BLaER1 treated with 17β-estradiol and CSF1 and Interleukin-3, amounts not matched to agents 10 nM and 100 nM (cell line): ENCODE data around the gene ZCCHC24.
A peak's percentile ranks its signal among the peaks of the same experiment; 100 is the strongest.
"Not testable (repeated sequence)": the region's sequence is repeated elsewhere in the genome, so short reads cannot be mapped to it uniquely, and the experiment has no call there.

Experiments used
- H3K27ac ChIP-seq, 11 experiments: shearing (Covaris generic); formaldehyde crosslinking; 2 replicates each; pipeline ENCODE4 v1.8.1; 2022
- H3K27me3 ChIP-seq, 11 experiments: shearing (Covaris generic); formaldehyde crosslinking; 2 replicates each; pipeline ENCODE4 v1.8.1; 2022
- H3K36me3 ChIP-seq, 11 experiments: shearing (Covaris generic); formaldehyde crosslinking; 2 replicates each; pipeline ENCODE4 v1.8.1; 2022
- H3K4me1 ChIP-seq, 10 experiments: shearing (Covaris generic); formaldehyde crosslinking; 2 replicates each; pipeline ENCODE4 v1.8.1; 2022
- H3K4me2 ChIP-seq, 11 experiments: shearing (Covaris generic); formaldehyde crosslinking; 2 replicates each; pipeline ENCODE4 v1.8.1; 2022
- H3K4me3 ChIP-seq, 10 experiments: shearing (Covaris generic); formaldehyde crosslinking; 2 replicates each; pipeline ENCODE4 v1.8.1; 2022
- H3K9ac ChIP-seq, 11 experiments: shearing (Covaris generic); formaldehyde crosslinking; 2 replicates each; pipeline ENCODE4 v1.8.1; 2022
- H3K9me3 ChIP-seq, 11 experiments: shearing (Covaris generic); formaldehyde crosslinking; replicated peaks in 1 of 11; 2 replicates each; pipeline ENCODE4 v1.8.1; 2022
- H4K20me1 ChIP-seq, 11 experiments: shearing (Covaris generic); formaldehyde crosslinking; 2 replicates each; pipeline ENCODE4 v1.8.1; 2022
- Cebpa-rat ChIP-seq, 11 experiments: shearing (Covaris generic); IDR thresholded peaks; 2 replicates each; pipeline ENCODE4 v1.8.1; 2022

Gene ZCCHC24

GRCh38 chr10:79346012-79346340, 99.4 kb downstream of the ZCCHC24 start:
- H3K9me3 ChIP-seq: no peaks in the 10 kb centered on the region
- peaks cover 48 to 62% (median 56%) of the 10 kb centered on the region in 10 experiments for H3K4me1 ChIP-seq
- no peaks in the 10 kb centered on the region for H3K27me3 ChIP-seq
- H4K20me1 ChIP-seq: peaks cover 26 to 41% (median 30%) of the 10 kb centered on the region in 11 experiments; a peak in 21 of 22 replicates
- H3K4me3 ChIP-seq: no peak overlapping the region
- peaks cover 23 to 28% (median 26%) of the 10 kb centered on the region in 11 experiments for H3K36me3 ChIP-seq
- no peak for TF ChIP-seq Cebpa-rat (IDR thresholded peaks at IDR 0.05)
- peak overlapping the region in 4 of 11 experiments; percentile 11 to 100 (median 34); a peak in 4 of 22 replicates for H3K9ac ChIP-seq
- peak overlapping the region in 7 of 11 experiments; percentile 29 to 100 (median 79); a peak in 7 of 22 replicates for H3K4me2 ChIP-seq
- peak overlapping the region in 5 of 11 experiments; percentile 1 to 100 (median 44); a peak in 5 of 22 replicates for H3K27ac ChIP-seq

GRCh38 chr10:79345241-79346011, 100.0 kb downstream of the ZCCHC24 start:
- Histone ChIP-seq H3K9ac (peak overlapping the region in 5 of 11 experiments; percentile 3 to 100 (median 18); a peak in 5 of 22 replicates), H3K9me3 (no peaks in the 10 kb centered on the region), H3K27ac (peak overlapping the region in 6 of 11 experiments; percentile 0 to 100 (median 45); a peak in 8 of 22 replicates), H3K27me3 (no peaks in the 10 kb centered on the region), H3K4me3 (no peak overlapping the region), H3K36me3 (peaks cover 18 to 23% (median 21%) of the 10 kb centered on the region in 11 experiments), H3K4me1 (peaks cover 48 to 56% (median 52%) of the 10 kb centered on the region in 10 experiments), H4K20me1 (peaks cover 20 to 36% (median 24%) of the 10 kb centered on the region in 11 experiments; a peak in 21 of 22 replicates), H3K4me2 (peak overlapping the region; percentile 9 to 100 (median 40); a peak in 20 of 22 replicates)
- TF ChIP-seq Cebpa-rat (IDR thresholded peaks at IDR 0.05): 0 out of 22 replicates have a peak, but pooled peaks of 1 of the 11 experiments have one; percentile 16

GRCh38 chr10:79344502-79345195, 100.8 kb downstream of the ZCCHC24 start:
- peaks cover 41 to 48% (median 45%) of the 10 kb centered on the region in 10 experiments for H3K4me1 ChIP-seq
- 0 out of 22 replicates have a peak overlapping the region, but pooled peaks of 1 of the 11 experiments have one; percentile 3 for H3K9ac ChIP-seq
- no peak for TF ChIP-seq Cebpa-rat (IDR thresholded peaks at IDR 0.05)
- H4K20me1 ChIP-seq: peaks cover 12 to 28% (median 17%) of the 10 kb centered on the region in 11 experiments; a peak in 21 of 22 replicates
- no peaks in the 10 kb centered on the region for H3K9me3 ChIP-seq
- H3K27ac ChIP-seq: peak overlapping the region in 6 of 11 experiments; percentile 0 to 100 (median 45); a peak in 7 of 22 replicates
- no peak overlapping the region for H3K4me3 ChIP-seq
- H3K4me2 ChIP-seq: peak overlapping the region; percentile 10 to 100 (median 40); a peak in 20 of 22 replicates
- peaks cover 10 to 15% (median 13%) of the 10 kb centered on the region in 11 experiments for H3K36me3 ChIP-seq
- no peaks in the 10 kb centered on the region for H3K27me3 ChIP-seq

DNA sequence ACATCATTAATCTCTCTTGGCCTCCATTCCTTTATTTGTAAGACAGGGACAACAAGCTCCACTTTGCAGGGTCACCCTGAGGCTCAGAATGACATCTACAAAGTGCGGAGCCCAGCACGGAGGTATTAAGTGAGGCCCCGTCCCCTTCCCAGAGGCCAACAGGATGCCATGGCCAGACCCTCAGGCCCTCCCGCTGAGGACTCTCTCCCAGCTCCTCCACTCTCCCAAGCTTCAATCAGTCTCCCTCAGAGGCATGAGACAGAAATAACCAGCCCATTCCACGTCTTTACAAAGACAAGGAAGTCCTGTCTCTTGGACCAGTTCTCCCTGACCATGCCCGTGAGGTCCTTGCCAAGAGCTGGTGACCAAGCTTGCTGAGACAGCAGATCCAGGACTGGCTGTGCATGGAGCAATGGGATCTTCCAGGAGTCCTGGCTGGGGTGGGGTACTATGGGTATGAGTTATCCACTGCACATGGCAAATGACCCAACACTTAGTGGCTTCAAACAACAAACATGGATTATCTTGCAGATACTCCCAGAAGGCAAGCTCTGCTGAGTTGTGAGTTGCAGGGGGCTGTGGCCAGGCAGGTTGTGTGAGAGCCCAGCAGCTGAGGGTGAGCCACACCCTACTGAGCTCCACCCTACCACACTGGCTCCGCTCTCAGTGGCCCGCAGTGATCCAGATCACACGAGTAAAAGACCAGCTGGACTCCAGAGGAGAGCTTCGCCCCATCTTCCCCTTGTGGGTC, 102.4 kb downstream of the ZCCHC24 start:
- no peaks in the 10 kb centered on the region for H3K9me3 ChIP-seq
- no peaks in the 10 kb centered on the region for H3K27me3 ChIP-seq
- H4K20me1 ChIP-seq: peaks cover 0 to 11% (median under 1%) of the 10 kb centered on the region in 11 experiments; a peak in 9 of 22 replicates
- no peak overlapping the region for H3K9ac ChIP-seq
- H3K36me3 ChIP-seq: no peaks in the 10 kb centered on the region
- no peak overlapping the region for H3K4me3 ChIP-seq
- peaks cover 25 to 34% (median 28%) of the 10 kb centered on the region in 10 experiments for H3K4me1 ChIP-seq
- TF ChIP-seq Cebpa-rat (IDR thresholded peaks at IDR 0.05): no peak
- no peak overlapping the region for H3K27ac ChIP-seq
- peak overlapping the region in 2 of 11 experiments; percentile 29 to 50; a peak in 4 of 22 replicates for H3K4me2 ChIP-seq

DNA sequence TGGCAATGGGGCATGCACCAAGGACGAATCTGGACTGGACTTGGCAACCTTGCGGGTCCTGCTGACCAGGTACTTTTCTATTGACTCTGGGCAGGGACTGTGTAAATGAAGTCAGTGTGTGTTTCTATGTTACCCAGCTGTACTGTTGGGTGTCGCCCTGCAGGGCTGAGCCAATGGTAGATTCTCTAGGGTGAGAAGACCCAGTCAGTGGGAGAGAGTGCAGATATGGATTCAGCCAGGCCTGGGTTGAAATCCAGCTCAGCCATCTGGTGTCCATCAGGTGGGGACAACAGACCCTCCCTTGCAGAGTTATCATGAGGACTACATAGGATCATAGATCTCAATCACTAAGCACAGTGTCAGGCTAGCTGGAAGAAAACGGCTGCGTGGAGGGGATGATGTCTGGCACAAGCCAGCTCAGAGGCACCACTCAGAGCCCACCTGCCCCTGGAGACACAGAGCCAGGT, 103.1 kb downstream of the ZCCHC24 start:
- Histone ChIP-seq H3K27me3 (no peaks in the 10 kb centered on the region), H4K20me1 (peaks cover 0 to 9% (median 0%) of the 10 kb centered on the region in 11 experiments; a peak in 3 of 22 replicates), H3K9ac (no peak overlapping the region), H3K4me3 (no peak overlapping the region), H3K9me3 (0 out of 22 replicates have a peak, but pooled peaks cover 0 to 4% (median 0%) of the 10 kb centered on the region in 11 experiments), H3K4me2 (no peak overlapping the region), H3K36me3 (no peaks in the 10 kb centered on the region), H3K27ac (no peak overlapping the region), H3K4me1 (peaks cover 25 to 34% (median 27%) of the 10 kb centered on the region in 10 experiments)
- TF ChIP-seq Cebpa-rat (IDR thresholded peaks at IDR 0.05): no peak

GRCh38 chr10:79340646-79341244, 104.7 kb downstream of the ZCCHC24 start:
- Histone ChIP-seq H3K4me3 (no peak overlapping the region), H3K27me3 (no peaks in the 10 kb centered on the region), H3K9ac (no peak overlapping the region), H4K20me1 (peaks cover 0 to 3% (median 0%) of the 10 kb centered on the region in 11 experiments; a peak in 1 of 22 replicates), H3K36me3 (no peaks in the 10 kb centered on the region), H3K4me1 (peaks cover 12 to 22% (median 13%) of the 10 kb centered on the region in 10 experiments), H3K9me3 (0 out of 22 replicates have a peak, but pooled peaks cover 0 to 5% (median 0%) of the 10 kb centered on the region in 11 experiments), H3K4me2 (no peak overlapping the region), H3K27ac (no peak overlapping the region)
- no peak for TF ChIP-seq Cebpa-rat (IDR thresholded peaks at IDR 0.05)

DNA sequence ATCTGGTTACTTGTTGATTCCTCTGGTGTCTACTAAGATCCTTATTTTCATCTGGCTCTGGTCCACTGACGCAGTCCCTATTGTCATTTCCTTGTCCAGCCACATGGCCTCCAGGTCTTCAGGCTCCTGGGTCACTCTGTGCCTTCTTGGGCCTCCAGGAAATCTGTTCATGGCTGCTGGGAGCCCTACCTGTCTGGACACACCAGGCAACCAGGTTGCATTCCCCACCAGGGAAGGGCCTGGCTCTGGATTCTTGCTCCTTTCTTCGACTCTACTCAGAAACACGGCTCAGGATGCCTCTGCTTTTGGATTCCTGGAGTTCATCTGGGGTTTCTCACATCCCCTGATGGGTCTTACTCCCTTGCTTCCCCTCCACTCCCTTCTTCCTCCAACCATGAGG, 106.2 kb downstream of the ZCCHC24 start:
- no peak overlapping the region for H3K27ac ChIP-seq
- H3K36me3 ChIP-seq: no peaks in the 10 kb centered on the region
- 0 out of 22 replicates have a peak, but pooled peaks cover 0 to 5% (median 0%) of the 10 kb centered on the region in 11 experiments for H3K9me3 ChIP-seq
- no peak for TF ChIP-seq Cebpa-rat (IDR thresholded peaks at IDR 0.05)
- H3K4me2 ChIP-seq: no peak overlapping the region
- no peaks in the 10 kb centered on the region for H3K27me3 ChIP-seq
- no peaks in the 10 kb centered on the region; a peak in 1 of 22 replicates for H4K20me1 ChIP-seq
- H3K4me1 ChIP-seq: peaks cover 0 to 8% (median 2%) of the 10 kb centered on the region in 10 experiments; a peak in 10 of 20 replicates
- H3K4me3 ChIP-seq: no peak overlapping the region
- no peak overlapping the region for H3K9ac ChIP-seq

GRCh38 chr10:79337783-79338469, 107.5 kb downstream of the ZCCHC24 start:
- H3K36me3 ChIP-seq, H4K20me1 ChIP-seq, H3K9me3 ChIP-seq, H3K4me3 ChIP-seq, H3K27me3 ChIP-seq, H3K27ac ChIP-seq, H3K9ac ChIP-seq: not testable (repeated sequence)
- Histone ChIP-seq H3K4me1 (peaks cover 0 to 12% (median 8%) of the 10 kb centered on the region in 10 experiments; a peak in 14 of 20 replicates), H3K4me2 (peak overlapping the region in 1 of 11 experiments; percentile 11; a peak in 1 of 22 replicates)
